OCI-LY7 (cell line): ENCODE results near the gene TRIM28. TPM values are rescaled to one million over a fixed set of nuclear protein-coding genes. Genes with fewer than 3 reads are reported as not detected.

Experiments
- BruUV-seq: library from RNA; stranded (reverse); fragments of 400-500 nt; replicated peaks from 2 replicates; lab custom pipeline; 2021; lab: Mats Ljungman, UMichigan
- CTCF ChIA-PET: fragments of 300-600 bp; sonication (Branson Sonifier 250); formaldehyde crosslinking; loops from one replicate; lab custom pipeline; 2022; ENCODE audit warnings: antibody characterized with exemption; ENCODE audit not compliant: unreplicated experiment; lab: Charles Lee
- POLR2A ChIA-PET: fragments of 300-600 bp; sonication (Branson Sonifier 250); formaldehyde crosslinking; loops from one replicate; lab custom pipeline; 2022; ENCODE audit warnings: antibody characterized with exemption; lab: Charles Lee
- DNase-seq: peaks from one replicate; pipeline ENCODE4 v3.0.0-alpha.2; 2015; ENCODE audit warnings: low spot score
- H2AFZ ChIP-seq: fragments of 200-600 bp; sonication (generic), shearing (Covaris generic); 2 replicates; pipeline ENCODE4 v1.6.1; 2014; ENCODE audit warnings: mild to moderate bottlenecking, antibody characterized with exemption, low read length, moderate library complexity
- H3K27ac ChIP-seq: fragments of 200-600 bp; sonication (generic); 2 replicates; pipeline ENCODE4 v1.5.1; 2014; ENCODE audit warnings: mixed run types, low read depth, mild to moderate bottlenecking, moderate library complexity, low read length, inconsistent platforms; ENCODE audit not compliant: poor library complexity, severe bottlenecking
- H3K36me3 ChIP-seq: fragments of 200-600 bp; sonication (generic); 2 replicates; pipeline ENCODE4 v1.6.1; 2014; ENCODE audit warnings: mild to moderate bottlenecking, antibody characterized with exemption, low read length, moderate library complexity, mixed read lengths; ENCODE audit not compliant: insufficient read depth
- H3K4me1 ChIP-seq: fragments of 200-600 bp; sonication (generic); 2 replicates; pipeline ENCODE4 v1.5.1; 2014; ENCODE audit warnings: mild to moderate bottlenecking, low read length; ENCODE audit not compliant: insufficient read depth, poor library complexity, severe bottlenecking
- H3K4me2 ChIP-seq: fragments of 200-600 bp; sonication (generic); 2 replicates; pipeline ENCODE4 v1.6.1; 2014; ENCODE audit warnings: mild to moderate bottlenecking, low read length
- H3K4me3 ChIP-seq: fragments of 200-600 bp; sonication (generic); 2 replicates; pipeline ENCODE4 v1.5.1; 2014; ENCODE audit warnings: mild to moderate bottlenecking, low read depth, low read length; ENCODE audit not compliant: poor library complexity, severe bottlenecking
- H3K79me2 ChIP-seq: fragments of 200-600 bp; sonication (generic); 2 replicates; pipeline ENCODE4 v1.6.1; 2016; ENCODE audit warnings: low read depth, mild to moderate bottlenecking, low read length, moderate library complexity, mixed read lengths; ENCODE audit not compliant: insufficient read depth
- H3K9me2 ChIP-seq: fragments of 200-600 bp; sonication (generic); 2 replicates; pipeline ENCODE4 v1.6.1; 2016; ENCODE audit warnings: mild to moderate bottlenecking, low read length, mixed read lengths; ENCODE audit not compliant: insufficient read depth
- H3K9me3 ChIP-seq: fragments of 200-600 bp; sonication (generic); 2 replicates; pipeline ENCODE4 v1.6.1; 2014; ENCODE audit warnings: mild to moderate bottlenecking, mixed run types, low read length, mixed read lengths
- H4K20me1 ChIP-seq: fragments of 200-600 bp; sonication (generic); 2 replicates; pipeline ENCODE4 v1.6.1; 2014; ENCODE audit warnings: mild to moderate bottlenecking, antibody characterized with exemption, low read length, moderate library complexity, mixed read lengths; ENCODE audit not compliant: insufficient read depth
- CTCF ChIP-seq: fragments of 200-600 bp; sonication (generic); conservative IDR thresholded peaks from 2 replicates; pipeline ENCODE4 v1.5.1; 2014; ENCODE audit warnings: mild to moderate bottlenecking, antibody characterized with exemption, low read length, moderate library complexity, mixed read lengths
- EZH2phosphoT487 ChIP-seq: fragments of 200-600 bp; sonication (generic); IDR thresholded peaks from 2 replicates; pipeline ENCODE4 v1.6.1; 2018; ENCODE audit warnings: low read depth, borderline replicate concordance, mild to moderate bottlenecking, mixed run types, antibody characterized with exemption, low read length, moderate library complexity, mixed read lengths
- intact Hi-C: fragments of 100-400 bp; cut with micrococcal nuclease; formaldehyde crosslinking; loops from one replicate; pipeline ENCODE4 v1.10.0; 2022; ENCODE audit not compliant: unreplicated experiment
- total RNA-seq, 2 experiments: library from RNA; depleted of rRNA in 1 of 2; stranded (reverse); fragments of >200 nt in 1 of 2; shearing (Covaris generic) in 1 of 2; gene quantifications; 2 replicates each; pipeline ENCODE4 v1.2.3, GENCODE V29; 2014 to 2022

TRIM28 gene
- total RNA-seq, 2 experiments from 2014 or later, result 601 to 729 TPM

GRCh38 chr19:58555369-58555885 is 11.6 kb downstream of the TRIM28 start:
- ChIA-PET CTCF (no interaction called here), POLR2A (interaction anchor here (1.4 to 1.9 kb wide), 3 partner anchors 9 to 12 kb away, joined by 3 to 9 read pairs (median 8); partner anchors contain the start of gene TRIM28)
- H3K27ac ChIP-seq, result peak overlapping the region; percentile 87
- H3K9me3 ChIP-seq, result no peaks in the 10 kb centered on the region
- TF ChIP-seq CTCF (no peak), EZH2phosphoT487 (no peak)
- peaks cover 26% of the 10 kb centered on the region for H3K79me2 ChIP-seq
- H3K4me1 ChIP-seq, result peaks cover 41% of the 10 kb centered on the region
- BruUV-seq, result no TSS peak
- 0 out of 2 replicates have a peak, but pooled peaks cover 4% of the 10 kb centered on the region for H4K20me1 ChIP-seq
- H3K9me2 ChIP-seq, result no peaks in the 10 kb centered on the region
- H3K36me3 ChIP-seq, result peaks cover 62% of the 10 kb centered on the region
- no peak for DNase-seq
- intact Hi-C loops, result loop anchor here (1.0 kb wide), 1 partner anchor 10 kb away; no protein-coding TSS in a partner anchor
- peak overlapping the region; percentile 99 for H3K4me2 ChIP-seq
- no peak overlapping the region for H2AFZ ChIP-seq
- H3K4me3 ChIP-seq, result peak overlapping the region; percentile 79

- Histone ChIP-seq H2AFZ (no peak overlapping the region), H3K27ac (peak overlapping the region; percentile 87), H3K9me2 (no peaks in the 10 kb centered on the region), H4K20me1 (0 out of 2 replicates have a peak, but pooled peaks cover 4% of the 10 kb centered on the region), H3K4me3 (peak overlapping the region; percentile 88), H3K36me3 (peaks cover 56% of the 10 kb centered on the region), H3K4me2 (peak overlapping the region; percentile 99), H3K9me3 (no peaks in the 10 kb centered on the region), H3K79me2 (peaks cover 26% of the 10 kb centered on the region), H3K4me1 (peaks cover 41% of the 10 kb centered on the region)
- BruUV-seq, result TSS peak; percentile 63
- ChIA-PET CTCF (interaction anchor here (0.8 kb wide), 1 partner anchor 36 kb away, joined by 3 read pairs; no protein-coding TSS in a partner anchor), POLR2A (interaction anchor here (1.9 kb wide), 1 partner anchor 11 kb away, joined by 9 read pairs; no protein-coding TSS in a partner anchor)
- TF ChIP-seq EZH2phosphoT487, result no peak
- no peak for TF ChIP-seq CTCF
- DNase-seq, result no peak
- intact Hi-C loops, result loop anchor here (1.0 kb wide), 1 partner anchor 11 kb away; no protein-coding TSS in a partner anchor
Measured at GRCh38 chr19:58555920-58556621, 12.2 kb downstream of the TRIM28 start.
